CD14-positive monocyte (primary cell): ENCODE results near the gene IRF2BP2. TPM values are rescaled to one million over a fixed set of nuclear protein-coding genes. Genes with fewer than 3 reads are reported as not detected.
A peak's percentile ranks its signal among the peaks of the same experiment; 100 is the strongest.

ENCODE experiments used
- DNase-seq, 3 donors: peaks; one replicate each; pipeline ENCODE4 v3.0.0-alpha.2; 2011 to 2022
- H2AFZ ChIP-seq: 2 replicates; pipeline ENCODE4 v1.6.0; 2012; ENCODE audit warnings: mild to moderate bottlenecking, low read depth, low read length, inconsistent platforms; ENCODE audit not compliant: insufficient read depth, poor library complexity, severe bottlenecking
- H3K27ac ChIP-seq, 2 donors: 1 replicate in 1 of 2; 2 replicates in 1 of 2; pipeline ENCODE4 v1.5.1; 2012 to 2013; ENCODE audit warnings: low read length in 2 of 2, control low read depth in 1 of 2, inconsistent platforms in 1 of 2, low read depth in 1 of 2, mild to moderate bottlenecking in 1 of 2
- H3K27me3 ChIP-seq, 2 donors: one replicate each; pipeline versions ENCODE4 v1.6.0 to v1.6.1; 2011 to 2013; ENCODE audit warnings: low read length in 2 of 2; ENCODE audit not compliant: control insufficient read depth in 2 of 2, insufficient read depth in 2 of 2
- H3K36me3 ChIP-seq, 2 donors: replicated peaks in 1 of 2; 1 replicate in 1 of 2; 2 replicates in 1 of 2; pipeline versions ENCODE4 v1.5.1 to v1.6.1; 2012 to 2013; ENCODE audit warnings: low read length in 2 of 2, control low read depth in 1 of 2, inconsistent platforms in 1 of 2, mild to moderate bottlenecking in 1 of 2; ENCODE audit not compliant: insufficient read depth in 2 of 2, control insufficient read depth in 1 of 2
- H3K4me1 ChIP-seq, 2 donors: 1 replicate in 1 of 2; 2 replicates in 1 of 2; pipeline versions ENCODE4 v1.5.1 to v1.6.1; 2012 to 2013; ENCODE audit warnings: low read length in 2 of 2, control low read depth in 1 of 2, inconsistent platforms in 1 of 2, mild to moderate bottlenecking in 1 of 2, moderate library complexity in 1 of 2; ENCODE audit not compliant: insufficient read depth in 2 of 2, control insufficient read depth in 1 of 2
- H3K4me2 ChIP-seq: replicated peaks from 2 replicates; pipeline ENCODE3; 2012; ENCODE audit warnings: low read length, moderate library complexity, mild to moderate bottlenecking; ENCODE audit not compliant: poor library complexity, severe bottlenecking; ENCODE audit errors: extremely low read depth
- H3K4me3 ChIP-seq, 3 experiments: fragments of 200-600 bp in 1 of 3; sonication (generic) in 1 of 3; replicated peaks in 1 of 3; 1 replicate in 2 of 3; 2 replicates in 1 of 3; pipeline ENCODE4 v1.5.1; 2011 to 2013; ENCODE audit warnings: low read length in 3 of 3, mild to moderate bottlenecking in 3 of 3, control low read depth in 2 of 3, low read depth in 2 of 3, inconsistent platforms in 1 of 3, moderate library complexity in 1 of 3
- H3K79me2 ChIP-seq: 2 replicates; pipeline ENCODE4 v1.6.0; 2012; ENCODE audit warnings: mild to moderate bottlenecking, control low read depth, inconsistent platforms, low read length, moderate library complexity; ENCODE audit not compliant: insufficient read depth
- H3K9ac ChIP-seq: 2 replicates; pipeline ENCODE4 v1.6.0; 2017; ENCODE audit warnings: low read length, mild to moderate bottlenecking; ENCODE audit not compliant: insufficient read depth, poor library complexity, severe bottlenecking
- H3K9me3 ChIP-seq, 2 donors: replicated peaks in 1 of 2; 1 replicate in 1 of 2; 2 replicates in 1 of 2; pipeline versions ENCODE4 v1.5.1 to v1.6.1; 2012 to 2013; ENCODE audit warnings: low read length in 2 of 2, control low read depth in 1 of 2; ENCODE audit not compliant: control insufficient read depth in 1 of 2, insufficient read depth in 1 of 2
- H4K20me1 ChIP-seq: 2 replicates; pipeline ENCODE4 v1.6.0; 2012; ENCODE audit warnings: mild to moderate bottlenecking, low read length, control low read depth, moderate library complexity; ENCODE audit not compliant: insufficient read depth
- H3K27ac Mint-ChIP-seq, 7 donors: one replicate each; pipeline ENCODE4 v1.8.0; 2020; ENCODE audit warnings: mild to moderate bottlenecking in 7 of 7, mixed read lengths in 7 of 7, moderate library complexity in 6 of 7, inconsistent platforms in 2 of 7
- H3K27me3 Mint-ChIP-seq, 3 donors: one replicate each; pipeline ENCODE4 v1.8.0; 2021 to 2022; ENCODE audit warnings: low read depth in 3 of 3, mild to moderate bottlenecking in 3 of 3, mixed read lengths in 3 of 3, moderate library complexity in 3 of 3, inconsistent platforms in 1 of 3
- H3K36me3 Mint-ChIP-seq, 2 donors: one replicate each; pipeline ENCODE4 v1.8.0; 2020; ENCODE audit warnings: mixed read lengths in 2 of 2, inconsistent platforms in 1 of 2, mild to moderate bottlenecking in 1 of 2
- H3K4me1 Mint-ChIP-seq: one replicate; pipeline ENCODE4 v1.8.0; 2020; ENCODE audit warnings: mild to moderate bottlenecking, mixed read lengths
- H3K4me3 Mint-ChIP-seq, 2 donors: one replicate each; pipeline ENCODE4 v1.8.0; 2020; ENCODE audit warnings: mild to moderate bottlenecking in 2 of 2, mixed read lengths in 2 of 2, moderate library complexity in 1 of 2
- H3K9me3 Mint-ChIP-seq, 7 donors: one replicate each; pipeline ENCODE4 v1.8.0; 2020 to 2022; ENCODE audit warnings: mixed read lengths in 7 of 7, mild to moderate bottlenecking in 6 of 7, moderate library complexity in 6 of 7, inconsistent platforms in 2 of 7
- CTCF ChIP-seq: fragments of 200-600 bp; IDR thresholded peaks from one replicate; pipeline ENCODE4 v1.8.0; 2022; ENCODE audit warnings: antibody characterized with exemption, mild to moderate bottlenecking
- WGBS: methylation state at CpG from one replicate; pipeline ENCODE4 v1.1.5; 2013; ENCODE audit warnings: missing lambda C conversion rate; ENCODE audit not compliant: insufficient coverage; 5-methylcytosine and 5-hydroxymethylcytosine counted together
- intact Hi-C, 2 donors: fragments of 100-400 bp; cut with micrococcal nuclease; formaldehyde crosslinking; loops; one replicate each; pipeline versions ENCODE4 v1.15.0 to v1.15.1; 2023
- polyA plus RNA-seq, 3 donors: library from polyadenylated mRNA; depleted of rRNA in 1 of 3; unstranded in 2 of 3; stranded (reverse) in 1 of 3; fragments of 300-500 nt in 2 of 3; fragments of >200 nt in 1 of 3; fragmentation: Illumina TruSeq in 2 of 3; gene quantifications; 1 replicate in 2 of 3; 2 replicates in 1 of 3; pipeline ENCODE4 v1.2.3, GENCODE V29; 2012 to 2021

The IRF2BP2 gene
- polyA plus RNA-seq, 3 donors = 22.4 to 656 (median 22.6) TPM

GRCh38 chr1:234619794-234620247 lies 9.8 kb upstream of the IRF2BP2 start:
- no peak for TF ChIP-seq CTCF
- Mint-ChIP-seq H3K27ac (peak overlapping the region; percentile 92 to 99 (median 98)), H3K9me3 (no peaks in the 10 kb centered on the region), H3K4me3 (peak overlapping the region; percentile 65 to 87), H3K27me3 (peaks cover 0 to 2% (median 0%) of the 10 kb centered on the region in 3 donors), H3K36me3 (no peaks in the 10 kb centered on the region), H3K4me1 (peaks cover 59% of the 10 kb centered on the region)
- Histone ChIP-seq H3K9me3 (no peaks in the 10 kb centered on the region), H3K27me3 (no peaks in the 10 kb centered on the region), H3K4me3 (peak overlapping the region in 2 of 3 experiments; percentile 45 to 60), H4K20me1 (no peaks in the 10 kb centered on the region), H3K36me3 (no peaks in the 10 kb centered on the region), H3K79me2 (no peaks in the 10 kb centered on the region), H3K9ac (peak overlapping the region; percentile 48), H2AFZ (no peak overlapping the region), H3K27ac (peak overlapping the region; percentile 77 to 92), H3K4me2 (peak overlapping the region; percentile 54), H3K4me1 (peaks cover 29 to 64% of the 10 kb centered on the region in 2 donors)
- no CpG with 5 or more reads among the region's 6 CpGs for WGBS
- intact Hi-C loops = no loop called here
- peak in 2 of 3 donors; percentile 62 to 87 for DNase-seq

DNA sequence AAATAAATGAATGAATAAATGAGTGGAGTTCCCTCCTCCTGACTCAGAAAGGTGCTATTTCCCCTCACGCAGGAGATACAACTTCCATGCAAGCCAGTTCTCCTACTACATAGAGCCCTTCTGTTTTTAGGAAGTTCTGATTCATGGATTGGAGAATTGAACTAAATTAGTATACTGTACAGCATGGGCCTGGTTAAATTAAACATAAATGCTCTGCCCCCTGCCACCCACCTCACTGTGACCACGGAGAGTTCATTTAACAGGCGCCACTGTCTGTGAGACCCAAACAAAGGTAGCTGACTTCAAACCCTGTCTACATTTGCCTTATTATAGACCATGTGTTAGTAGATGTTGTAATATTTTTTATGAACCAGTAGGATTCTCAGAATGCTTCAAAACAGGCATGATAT lies 9.1 kb upstream of the IRF2BP2 start:
- H3K4me1 Mint-ChIP-seq = peaks cover 55% of the 10 kb centered on the region
- Histone ChIP-seq H3K4me2 (no peak overlapping the region), H3K4me3 (no peak overlapping the region), H3K4me1 (peaks cover 31 to 66% of the 10 kb centered on the region in 2 donors), H3K9me3 (no peaks in the 10 kb centered on the region), H2AFZ (no peak overlapping the region), H3K36me3 (no peaks in the 10 kb centered on the region), H3K27me3 (no peaks in the 10 kb centered on the region), H3K27ac (peak overlapping the region; percentile 8 to 92), H3K79me2 (no peaks in the 10 kb centered on the region), H4K20me1 (no peaks in the 10 kb centered on the region), H3K9ac (no peak overlapping the region)
- H3K36me3 Mint-ChIP-seq = no peaks in the 10 kb centered on the region
- H3K9me3 Mint-ChIP-seq = no peaks in the 10 kb centered on the region
- intact Hi-C loops = no loop called here
- DNase-seq = peak in 2 of 3 donors; percentile 56 to 58
- peaks cover 0 to 2% (median 0%) of the 10 kb centered on the region in 3 donors for H3K27me3 Mint-ChIP-seq
- TF ChIP-seq CTCF = no peak
- 40% methylated on average over 1 of the region's 3 CpGs for WGBS
- peak overlapping the region in 1 of 2 donors; percentile 35 for H3K4me3 Mint-ChIP-seq
- peak overlapping the region; percentile 20 to 94 (median 85) for H3K27ac Mint-ChIP-seq
